Measurements from ENCODE around the gene ITPKB. TPM values are rescaled to one million over a fixed set of nuclear protein-coding genes. Genes with fewer than 3 reads are reported as not detected.
A peak's percentile ranks its signal among the peaks of the same experiment; 100 is the strongest.
"Not testable (repeated sequence)": the region's sequence is repeated elsewhere in the genome, so short reads cannot be mapped to it uniquely, and the experiment has no call there.

The ITPKB gene
- total RNA-seq, 1 experiment from 2014 or later, result 4.4 TPM

- CTCF ChIA-PET, result no interaction called here
- DNase-seq, result no peak
- Mint-ChIP-seq H3K27ac (ENCODE audit: unreplicated experiment) (peak overlapping the region; percentile 28), H3K9me3 (ENCODE audit: unreplicated experiment) (peaks cover 19% of the 10 kb centered on the region), H3K36me3 (ENCODE audit: insufficient read depth, unreplicated experiment) (no peaks in the 10 kb centered on the region), H3K4me3 (ENCODE audit: unreplicated experiment) (no peak overlapping the region), H3K27me3 (ENCODE audit: insufficient read depth, unreplicated experiment) (no peaks in the 10 kb centered on the region), H3K4me1 (ENCODE audit: low read depth, unreplicated experiment) (peaks cover 6% of the 10 kb centered on the region)
- POLR2A ChIA-PET, result no interaction called here
- no TSS peak for BruUV-seq (replicated peaks)
- Histone ChIP-seq H3K9me3 (peaks cover 7% of the 10 kb centered on the region; the same call in 1 of the 2 replicates), H3K36me3 (ENCODE audit: control insufficient read depth, insufficient read depth, low read length) (no peaks in the 10 kb centered on the region), H3K4me1 (peaks cover 17% of the 10 kb centered on the region), H3K4me3 (ENCODE audit: low read depth, low read length) (no peak overlapping the region), H3K27me3 (replicated peaks; ENCODE audit: control insufficient read depth, insufficient read depth, low read length) (no peaks in the 10 kb centered on the region)
- TF ChIP-seq CTCF (IDR thresholded peaks at IDR 0.05; ENCODE audit: insufficient read depth in 1 of 2, low read depth in 1 of 2, low read length in 1 of 2, severe bottlenecking in 1 of 2, unreplicated experiment in 1 of 2), result no peak
- intact Hi-C loops (cut with micrococcal nuclease; ENCODE audit: unreplicated experiment), result no loop called here
Measured at GRCh38 chr1:226617109-226617508, 122.0 kb downstream of the ITPKB start.

GRCh38 chr1:226616636-226617035, 122.4 kb downstream of the ITPKB start:
- peaks cover 6% of the 10 kb centered on the region for H3K4me1 Mint-ChIP-seq (ENCODE audit: low read depth, unreplicated experiment)
- CTCF ChIA-PET, result no interaction called here
- H3K4me1 ChIP-seq, result peaks cover 19% of the 10 kb centered on the region
- no peak for DNase-seq
- H3K4me3 Mint-ChIP-seq (ENCODE audit: unreplicated experiment), result no peak overlapping the region
- no peaks in the 10 kb centered on the region for H3K27me3 ChIP-seq (replicated peaks; ENCODE audit: control insufficient read depth, insufficient read depth, low read length)
- TF ChIP-seq CTCF (IDR thresholded peaks at IDR 0.05; ENCODE audit: insufficient read depth in 1 of 2, low read depth in 1 of 2, low read length in 1 of 2, severe bottlenecking in 1 of 2, unreplicated experiment in 1 of 2), result no peak
- H3K9me3 ChIP-seq, result peaks cover 2% of the 10 kb centered on the region; the same call in 1 of the 2 replicates
- POLR2A ChIA-PET, result no interaction called here
- H3K9me3 Mint-ChIP-seq (ENCODE audit: unreplicated experiment), result peaks cover 18% of the 10 kb centered on the region
- BruUV-seq (replicated peaks), result no TSS peak
- H3K4me3 ChIP-seq (ENCODE audit: low read depth, low read length), result no peak overlapping the region
- no peaks in the 10 kb centered on the region for H3K36me3 Mint-ChIP-seq (ENCODE audit: insufficient read depth, unreplicated experiment)
- H3K27me3 Mint-ChIP-seq (ENCODE audit: insufficient read depth, unreplicated experiment), result no peaks in the 10 kb centered on the region
- no peak overlapping the region for H3K27ac Mint-ChIP-seq (ENCODE audit: unreplicated experiment)
- intact Hi-C loops (cut with micrococcal nuclease; ENCODE audit: unreplicated experiment), result no loop called here
- H3K36me3 ChIP-seq (ENCODE audit: control insufficient read depth, insufficient read depth, low read length), result no peaks in the 10 kb centered on the region

GRCh38 chr1:226615876-226616275, 123.2 kb downstream of the ITPKB start:
- CTCF ChIA-PET, result interaction anchor here (0.7 kb wide), 3 partner anchors 67 to 188 kb away, joined by 3 read pairs; partner anchors contain the start of gene STUM
- no peak for DNase-seq
- H3K27ac Mint-ChIP-seq (ENCODE audit: unreplicated experiment), result no peak overlapping the region
- H3K9me3 Mint-ChIP-seq (ENCODE audit: unreplicated experiment), result peaks cover 11% of the 10 kb centered on the region
- H3K36me3 Mint-ChIP-seq (ENCODE audit: insufficient read depth, unreplicated experiment), result no peaks in the 10 kb centered on the region
- intact Hi-C loops (cut with micrococcal nuclease; ENCODE audit: unreplicated experiment), result no loop called here
- H3K9me3 ChIP-seq, result no peaks in the 10 kb centered on the region
- no peak overlapping the region for H3K4me3 ChIP-seq (ENCODE audit: low read depth, low read length)
- no peaks in the 10 kb centered on the region for H3K27me3 Mint-ChIP-seq (ENCODE audit: insufficient read depth, unreplicated experiment)
- H3K4me3 Mint-ChIP-seq (ENCODE audit: unreplicated experiment), result no peak overlapping the region
- H3K36me3 ChIP-seq (ENCODE audit: control insufficient read depth, insufficient read depth, low read length), result no peaks in the 10 kb centered on the region
- H3K4me1 Mint-ChIP-seq (ENCODE audit: low read depth, unreplicated experiment), result peaks cover 6% of the 10 kb centered on the region
- POLR2A ChIA-PET, result no interaction called here
- BruUV-seq (replicated peaks), result no TSS peak
- TF ChIP-seq CTCF (IDR thresholded peaks at IDR 0.05; ENCODE audit: insufficient read depth in 1 of 2, low read depth in 1 of 2, low read length in 1 of 2, severe bottlenecking in 1 of 2, unreplicated experiment in 1 of 2), result no peak
- no peaks in the 10 kb centered on the region for H3K27me3 ChIP-seq (replicated peaks; ENCODE audit: control insufficient read depth, insufficient read depth, low read length)
- H3K4me1 ChIP-seq, result peaks cover 19% of the 10 kb centered on the region

- H3K27me3 Mint-ChIP-seq (ENCODE audit: insufficient read depth, unreplicated experiment); H3K4me3 Mint-ChIP-seq (ENCODE audit: unreplicated experiment); H3K4me3 ChIP-seq (ENCODE audit: low read depth, low read length); H3K9me3 Mint-ChIP-seq (ENCODE audit: unreplicated experiment); H3K36me3 Mint-ChIP-seq (ENCODE audit: insufficient read depth, unreplicated experiment); POLR2A ChIA-PET; H3K27me3 ChIP-seq (replicated peaks; ENCODE audit: control insufficient read depth, insufficient read depth, low read length); H3K36me3 ChIP-seq (ENCODE audit: control insufficient read depth, insufficient read depth, low read length); H3K4me1 Mint-ChIP-seq (ENCODE audit: low read depth, unreplicated experiment); BruUV-seq (replicated peaks); DNase-seq; H3K9me3 ChIP-seq: not testable (repeated sequence)
- peak overlapping the region; percentile 59 for H3K27ac Mint-ChIP-seq (ENCODE audit: unreplicated experiment)
- CTCF ChIA-PET, result interaction anchor here (1.8 kb wide), 1 partner anchor 14 kb away, joined by 9 read pairs; no protein-coding TSS in a partner anchor
- intact Hi-C loops (cut with micrococcal nuclease; ENCODE audit: unreplicated experiment), result loop anchor here (5.0 kb wide), 1 partner anchor 190 kb away; no protein-coding TSS in a partner anchor
- H3K4me1 ChIP-seq, result peaks cover 19% of the 10 kb centered on the region
Measured at GRCh38 chr1:226611980-226612379, 127.1 kb downstream of the ITPKB start.
